ENCODE results near the gene ADORA3.

GRCh38 chr1:111535256-111536191 is 32.1 kb upstream of the ADORA3 start:
- TF ChIP-seq CTCF (conservative IDR thresholded peaks at IDR 0.05; ENCODE audit: low read depth, low read length): no peak
- TF ChIP-seq RCOR1 (IDR thresholded peaks at IDR 0.05; ENCODE audit: insufficient replicate concordance, low read length): no peak
- no peak for TF ChIP-seq MAFK (IDR thresholded peaks at IDR 0.05; ENCODE audit: low read depth, low read length)
- TF ChIP-seq MXI1 (IDR thresholded peaks at IDR 0.05; ENCODE audit: borderline replicate concordance, low read depth, low read length): no peak
- TF ChIP-seq SMC3 (IDR thresholded peaks at IDR 0.05; ENCODE audit: low read depth, low read length): no peak
- no peak for TF ChIP-seq BHLHE40 (IDR thresholded peaks at IDR 0.05; ENCODE audit: low read depth, low read length)
